ENCODE results near the gene MCC. TPM values are rescaled to one million over a fixed set of nuclear protein-coding genes. Genes with fewer than 3 reads are reported as not detected.

MCC gene
- total RNA-seq, 4 donors from 2014 or later, result 57.7 to 91.5 (median 76.0) TPM

DNA sequence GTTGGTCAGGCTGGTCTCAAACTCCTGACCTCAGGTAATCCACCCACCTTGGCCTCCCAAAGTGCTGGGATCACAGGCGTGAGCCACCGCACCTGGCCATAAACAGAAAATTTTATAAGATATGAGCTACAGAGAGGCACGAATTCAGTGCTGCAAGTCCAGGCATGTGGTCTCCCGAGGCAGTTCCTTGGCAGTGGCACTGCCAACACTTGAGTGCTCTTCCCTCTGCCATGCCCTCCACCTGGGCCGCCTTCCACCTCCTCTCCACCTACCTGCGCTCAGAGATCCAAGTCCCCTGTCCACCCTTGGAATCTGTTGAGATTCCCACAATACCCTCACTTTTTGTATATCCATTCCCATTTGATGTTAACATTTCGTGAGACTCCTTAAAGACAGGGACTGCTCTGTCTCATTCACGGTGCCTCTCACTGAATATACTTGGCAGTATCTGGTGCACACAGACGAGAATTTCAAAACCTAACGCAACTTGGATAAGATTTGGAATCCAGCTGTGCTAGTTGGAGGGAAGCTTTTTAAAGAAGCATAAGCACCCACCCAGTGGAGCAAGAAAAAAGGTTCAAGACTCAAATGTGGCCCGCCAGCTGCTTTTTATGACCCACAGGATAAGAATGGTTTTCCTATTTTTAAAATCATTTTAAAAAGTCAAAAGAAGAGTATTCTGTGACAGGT, 443.3 kb downstream of the MCC start:
- TF ChIP-seq POLR2A (IDR thresholded peaks at IDR 0.05) (no peak), CTCF (IDR thresholded peaks at IDR 0.05) (no peak)
- H3K4me3 ChIP-seq (ENCODE audit: low read depth, poor library complexity, severe bottlenecking), result no peak overlapping the region
- DNase-seq (ENCODE audit: low spot score in 2 of 2), result peak in 1 of 2 donors; percentile 76
- intact Hi-C loops (cut with DNase I; ENCODE audit: low total_unique reads), result no loop called here
- 58 to 63% methylated on average over 11 of the region's 11 CpGs for WGBS, 2 donors

DNA sequence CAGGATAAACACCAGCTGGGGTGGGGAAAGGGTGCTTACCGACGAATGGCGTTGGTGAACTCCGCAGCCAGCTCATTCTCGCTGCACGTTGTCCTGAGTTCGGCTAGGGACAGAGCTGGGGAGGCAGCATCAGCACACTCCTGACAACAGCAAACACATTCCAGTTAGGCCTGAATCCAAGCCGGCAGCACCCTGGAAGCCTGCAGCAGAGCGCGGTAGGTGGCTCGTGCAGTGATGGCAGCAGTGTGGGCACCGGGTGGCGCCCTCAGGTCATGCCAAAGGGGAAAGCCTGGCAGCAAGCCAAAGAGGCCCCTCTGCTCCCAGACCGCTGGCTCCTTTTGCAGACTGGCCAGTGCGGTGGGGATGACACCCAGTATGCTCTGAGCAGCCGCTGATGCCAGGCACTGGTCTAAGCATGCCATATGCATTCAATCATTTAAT, 444.7 kb downstream of the MCC start:
- DNase-seq (ENCODE audit: low spot score in 2 of 2), result peak in 1 of 2 donors; percentile 87
- intact Hi-C loops (cut with DNase I; ENCODE audit: low total_unique reads), result no loop called here
- WGBS, 2 donors, result 64 to 89% methylated on average over 16 of the region's 16 CpGs
- no peak overlapping the region for H3K4me3 ChIP-seq (ENCODE audit: low read depth, poor library complexity, severe bottlenecking)
- TF ChIP-seq CTCF (IDR thresholded peaks at IDR 0.05) (no peak), POLR2A (IDR thresholded peaks at IDR 0.05) (no peak)

DNA sequence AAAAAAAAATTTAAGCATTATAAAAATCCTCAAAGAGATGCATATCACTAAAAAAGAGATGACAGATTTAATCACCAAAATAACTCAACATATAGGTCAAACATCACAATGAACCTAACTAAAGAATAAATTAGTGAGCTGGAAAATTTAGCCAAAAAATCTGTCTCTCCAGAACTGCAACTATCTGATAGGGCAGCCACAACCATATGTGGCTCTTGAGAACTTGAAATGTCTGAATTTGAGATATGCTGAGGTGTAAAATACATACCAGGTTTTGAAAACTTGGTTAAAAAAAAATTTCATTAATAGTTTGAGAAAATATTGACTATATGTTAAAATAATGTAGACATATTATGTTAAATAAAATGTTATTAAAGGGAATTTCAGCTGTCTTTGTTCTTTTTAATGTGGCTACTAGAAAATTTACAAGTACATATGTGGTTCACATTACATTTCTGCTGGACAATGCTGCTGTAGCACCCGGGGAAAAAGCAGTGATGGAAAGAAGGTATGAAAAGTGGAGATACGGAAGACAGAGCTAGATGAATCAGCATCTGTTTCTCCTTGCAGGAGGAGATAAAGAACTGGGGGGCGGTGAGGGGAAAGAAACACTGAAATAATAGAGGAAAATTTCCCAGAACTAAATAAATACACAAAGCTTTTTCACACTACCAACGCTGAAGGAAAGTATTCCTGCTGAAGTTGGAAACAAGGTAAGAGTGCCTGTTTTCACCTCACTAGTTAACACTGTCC, 445.6 kb downstream of the MCC start:
- TF ChIP-seq CTCF (IDR thresholded peaks at IDR 0.05) (no peak), POLR2A (IDR thresholded peaks at IDR 0.05) (no peak)
- peak in 1 of 2 donors; percentile 2 for DNase-seq (ENCODE audit: low spot score in 2 of 2)
- whole genome bisulfite sequencing, 2 donors, result 89 to 90% methylated on average over 4 of the region's 4 CpGs
- intact Hi-C loops (cut with DNase I; ENCODE audit: low total_unique reads), result no loop called here
- H3K4me3 ChIP-seq (ENCODE audit: low read depth, poor library complexity, severe bottlenecking), result no peak overlapping the region

DNA sequence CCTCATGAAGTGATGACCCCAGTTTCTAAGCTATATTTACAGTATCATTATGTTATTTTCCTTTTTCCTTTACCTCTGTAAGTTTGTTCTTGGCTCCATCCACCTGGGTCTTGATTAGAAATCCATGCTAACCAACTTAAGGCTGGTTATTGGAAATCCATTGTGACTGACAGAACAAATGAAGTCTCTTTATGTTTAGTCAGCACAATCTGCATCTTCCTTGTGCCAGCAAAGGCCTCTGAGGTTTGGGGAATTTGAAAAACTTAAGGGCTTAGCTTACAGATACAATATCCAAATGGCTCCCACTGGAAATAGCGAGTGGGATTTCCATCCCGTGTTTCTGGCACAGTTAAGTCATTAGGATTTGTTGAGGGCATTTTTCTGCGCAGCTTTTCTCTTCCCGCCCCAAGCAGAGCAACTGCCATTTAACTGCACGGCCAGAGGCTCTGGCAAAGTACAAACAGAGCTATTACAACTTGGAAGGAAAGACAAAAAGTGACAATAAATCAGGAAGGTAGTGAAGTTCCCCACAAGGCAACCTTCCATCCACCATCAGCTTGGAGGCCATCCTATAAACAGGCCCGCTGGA, 447.5 kb downstream of the MCC start:
- intact Hi-C loops (cut with DNase I; ENCODE audit: low total_unique reads), result no loop called here
- H3K4me3 ChIP-seq (ENCODE audit: low read depth, poor library complexity, severe bottlenecking), result no peak overlapping the region
- WGBS, 2 donors, result 76 to 81% methylated on average over 6 of the region's 6 CpGs
- DNase-seq (ENCODE audit: low spot score in 2 of 2), result peak in 1 of 2 donors; percentile 23
- TF ChIP-seq CTCF (IDR thresholded peaks at IDR 0.05) (no peak), POLR2A (IDR thresholded peaks at IDR 0.05) (no peak)

- no peak overlapping the region for H3K4me3 ChIP-seq (ENCODE audit: low read depth, poor library complexity, severe bottlenecking)
- 88 to 89% methylated on average over 4 of the region's 4 CpGs for WGBS, 2 donors
- intact Hi-C loops (cut with DNase I; ENCODE audit: low total_unique reads), result no loop called here
- DNase-seq (ENCODE audit: low spot score in 2 of 2), result peak in 1 of 2 donors; percentile 37
- no peak for TF ChIP-seq CTCF (IDR thresholded peaks at IDR 0.05)
- no peak for TF ChIP-seq POLR2A (IDR thresholded peaks at IDR 0.05)
Measured at GRCh38 chr5:113039934-113040285, 448.3 kb downstream of the MCC start.
